ENCODE results near the gene ARHGAP10. TPM values are rescaled to one million over a fixed set of nuclear protein-coding genes. Genes with fewer than 3 reads are reported as not detected.

The ARHGAP10 gene
- total RNA-seq, 2 experiments from 2014 or later = 3.6 to 3.8 TPM

- Mint-ChIP-seq H3K4me3 (no peak overlapping the region), H3K9me3 (peaks cover 7% of the 10 kb centered on the region), H3K27ac (no peak overlapping the region), H3K27me3 (ENCODE audit: low read depth) (no peaks in the 10 kb centered on the region), H3K36me3 (ENCODE audit: low read depth) (peaks cover 5% of the 10 kb centered on the region), H3K4me1 (ENCODE audit: low read depth) (no peaks in the 10 kb centered on the region)
- intact Hi-C loops (cut with micrococcal nuclease) = no loop called here
- no peak for DNase-seq
- CTCF ChIA-PET = interaction anchor here (0.7 kb wide), 1 partner anchor 18 kb away, joined by 3 read pairs; no protein-coding TSS in a partner anchor
These were observed 272.5 kb downstream of the ARHGAP10 start for GRCh38 chr4:148004228-148004857.

GRCh38 chr4:148006001-148006400 is 274.1 kb downstream of the ARHGAP10 start:
- CTCF ChIA-PET = no interaction called here
- no peak for DNase-seq

GRCh38 chr4:148007314-148007760 is 275.4 kb downstream of the ARHGAP10 start:
- no peak for DNase-seq

More at GRCh38 chr4:148006001-148006400, 274.1 kb downstream of the ARHGAP10 start:
- H3K4me1 Mint-ChIP-seq (ENCODE audit: low read depth) = no peaks in the 10 kb centered on the region
- no peaks in the 10 kb centered on the region for H3K9me3 Mint-ChIP-seq
- intact Hi-C loops (cut with micrococcal nuclease) = no loop called here
- H3K36me3 Mint-ChIP-seq (ENCODE audit: low read depth) = no peaks in the 10 kb centered on the region
- no peak overlapping the region for H3K4me3 Mint-ChIP-seq
- H3K27me3 Mint-ChIP-seq (ENCODE audit: low read depth) = no peaks in the 10 kb centered on the region
- no peak overlapping the region for H3K27ac Mint-ChIP-seq

GRCh38 chr4:148007792-148008191 is 275.9 kb downstream of the ARHGAP10 start:
- DNase-seq = no peak
- intact Hi-C loops (cut with micrococcal nuclease) = no loop called here
- Mint-ChIP-seq H3K9me3 (peaks cover 2% of the 10 kb centered on the region), H3K27me3 (ENCODE audit: low read depth) (no peaks in the 10 kb centered on the region), H3K4me1 (ENCODE audit: low read depth) (no peaks in the 10 kb centered on the region), H3K27ac (no peak overlapping the region), H3K4me3 (no peak overlapping the region), H3K36me3 (ENCODE audit: low read depth) (peaks cover 2% of the 10 kb centered on the region)
- CTCF ChIA-PET = interaction anchor here (0.6 to 1.1 kb wide), 2 partner anchors 75 to 306 kb away, joined by 3 read pairs; no protein-coding TSS in a partner anchor

More at GRCh38 chr4:148007314-148007760, 275.4 kb downstream of the ARHGAP10 start:
- CTCF ChIA-PET = interaction anchor here (1.1 kb wide), 1 partner anchor 74 kb away, joined by 3 read pairs; no protein-coding TSS in a partner anchor
- intact Hi-C loops (cut with micrococcal nuclease) = no loop called here
- no peaks in the 10 kb centered on the region for H3K27me3 Mint-ChIP-seq (ENCODE audit: low read depth)
- H3K4me1 Mint-ChIP-seq (ENCODE audit: low read depth) = no peaks in the 10 kb centered on the region
- peaks cover 2% of the 10 kb centered on the region for H3K36me3 Mint-ChIP-seq (ENCODE audit: low read depth)
- H3K4me3 Mint-ChIP-seq = no peak overlapping the region
- no peak overlapping the region for H3K27ac Mint-ChIP-seq
- H3K9me3 Mint-ChIP-seq = peaks cover 2% of the 10 kb centered on the region

GRCh38 chr4:148015058-148015457 is 283.2 kb downstream of the ARHGAP10 start:
- Mint-ChIP-seq H3K4me1 (ENCODE audit: low read depth) (no peaks in the 10 kb centered on the region), H3K4me3 (no peak overlapping the region), H3K27me3 (ENCODE audit: low read depth) (no peaks in the 10 kb centered on the region), H3K9me3 (peaks cover 2% of the 10 kb centered on the region), H3K36me3 (ENCODE audit: low read depth) (peaks cover 2% of the 10 kb centered on the region), H3K27ac (no peak overlapping the region)
- intact Hi-C loops (cut with micrococcal nuclease) = no loop called here
- CTCF ChIA-PET = interaction anchor here (0.6 kb wide), 1 partner anchor 33 kb away, joined by 3 read pairs; no protein-coding TSS in a partner anchor
- DNase-seq = no peak

- H3K27ac Mint-ChIP-seq = no peak overlapping the region
- intact Hi-C loops (cut with micrococcal nuclease) = no loop called here
- CTCF ChIA-PET = interaction anchor here (0.6 kb wide), 1 partner anchor 33 kb away, joined by 3 read pairs; no protein-coding TSS in a partner anchor
- H3K9me3 Mint-ChIP-seq = peaks cover 2% of the 10 kb centered on the region
- peaks cover 2% of the 10 kb centered on the region for H3K36me3 Mint-ChIP-seq (ENCODE audit: low read depth)
- no peak for DNase-seq
- no peak overlapping the region for H3K4me3 Mint-ChIP-seq
- H3K27me3 Mint-ChIP-seq (ENCODE audit: low read depth) = no peaks in the 10 kb centered on the region
- no peaks in the 10 kb centered on the region for H3K4me1 Mint-ChIP-seq (ENCODE audit: low read depth)
These were observed 283.6 kb downstream of the ARHGAP10 start for GRCh38 chr4:148015468-148015867.

GRCh38 chr4:148016063-148016637 is 284.3 kb downstream of the ARHGAP10 start:
- peaks cover 2% of the 10 kb centered on the region for H3K9me3 Mint-ChIP-seq
- H3K27me3 Mint-ChIP-seq (ENCODE audit: low read depth) = no peaks in the 10 kb centered on the region

GRCh38 chr4:148017801-148018200 is 285.9 kb downstream of the ARHGAP10 start:
- intact Hi-C loops (cut with micrococcal nuclease) = no loop called here
- Mint-ChIP-seq H3K36me3 (ENCODE audit: low read depth) (no peaks in the 10 kb centered on the region), H3K4me1 (ENCODE audit: low read depth) (no peaks in the 10 kb centered on the region), H3K27me3 (ENCODE audit: low read depth) (no peaks in the 10 kb centered on the region), H3K27ac (no peak overlapping the region), H3K4me3 (no peak overlapping the region), H3K9me3 (no peaks in the 10 kb centered on the region)
- CTCF ChIA-PET = no interaction called here
- DNase-seq = no peak

More at GRCh38 chr4:148016063-148016637, 284.3 kb downstream of the ARHGAP10 start:
- DNase-seq = no peak
- no peak overlapping the region for H3K27ac Mint-ChIP-seq
- H3K4me3 Mint-ChIP-seq = no peak overlapping the region
- H3K4me1 Mint-ChIP-seq (ENCODE audit: low read depth) = no peaks in the 10 kb centered on the region
- intact Hi-C loops (cut with micrococcal nuclease) = no loop called here
- CTCF ChIA-PET = interaction anchor here (0.6 kb wide), 1 partner anchor 27 kb away, joined by 4 read pairs; no protein-coding TSS in a partner anchor
- H3K36me3 Mint-ChIP-seq (ENCODE audit: low read depth) = peaks cover 2% of the 10 kb centered on the region

GRCh38 chr4:148021686-148022085 is 289.8 kb downstream of the ARHGAP10 start:
- no peak for DNase-seq
- Mint-ChIP-seq H3K27ac (no peak overlapping the region), H3K27me3 (ENCODE audit: low read depth) (no peaks in the 10 kb centered on the region), H3K9me3 (no peaks in the 10 kb centered on the region), H3K4me3 (no peak overlapping the region), H3K36me3 (ENCODE audit: low read depth) (no peaks in the 10 kb centered on the region), H3K4me1 (ENCODE audit: low read depth) (no peaks in the 10 kb centered on the region)
- CTCF ChIA-PET = interaction anchor here (1.0 to 1.2 kb wide), 2 partner anchors 154 to 990 kb away, joined by 3 read pairs; no protein-coding TSS in a partner anchor
- intact Hi-C loops (cut with micrococcal nuclease) = loop anchor here (5.0 kb wide), 2 partner anchors 1011 to 1241 kb away; no protein-coding TSS in a partner anchor

- Mint-ChIP-seq H3K9me3 (peaks cover under 1% of the 10 kb centered on the region), H3K27me3 (ENCODE audit: low read depth) (no peaks in the 10 kb centered on the region), H3K27ac (no peak overlapping the region), H3K4me1 (ENCODE audit: low read depth) (no peaks in the 10 kb centered on the region), H3K4me3 (no peak overlapping the region), H3K36me3 (ENCODE audit: low read depth) (peaks cover under 1% of the 10 kb centered on the region)
- DNase-seq = no peak
- CTCF ChIA-PET = interaction anchor here (0.8 kb wide), 1 partner anchor 219 kb away, joined by 9 read pairs; no protein-coding TSS in a partner anchor
- intact Hi-C loops (cut with micrococcal nuclease) = loop anchor here (5.0 kb wide), 2 partner anchors 1009 to 1239 kb away; no protein-coding TSS in a partner anchor
These were observed 291.1 kb downstream of the ARHGAP10 start for GRCh38 chr4:148022975-148023374.

- H3K36me3 Mint-ChIP-seq (ENCODE audit: low read depth) = peaks cover 4% of the 10 kb centered on the region
These were observed 291.8 kb downstream of the ARHGAP10 start for GRCh38 chr4:148023512-148024181.

GRCh38 chr4:148025981-148026380 is 294.1 kb downstream of the ARHGAP10 start:
- no peaks in the 10 kb centered on the region for H3K27me3 Mint-ChIP-seq (ENCODE audit: low read depth)
- no peak overlapping the region for H3K27ac Mint-ChIP-seq
- no peak overlapping the region for H3K4me3 Mint-ChIP-seq
- peaks cover 10% of the 10 kb centered on the region for H3K9me3 Mint-ChIP-seq
- intact Hi-C loops (cut with micrococcal nuclease) = no loop called here
- CTCF ChIA-PET = no interaction called here
- DNase-seq = no peak
- no peaks in the 10 kb centered on the region for H3K4me1 Mint-ChIP-seq (ENCODE audit: low read depth)
- H3K36me3 Mint-ChIP-seq (ENCODE audit: low read depth) = peaks cover 5% of the 10 kb centered on the region

More at GRCh38 chr4:148023512-148024181, 291.8 kb downstream of the ARHGAP10 start:
- no peak overlapping the region for H3K27ac Mint-ChIP-seq
- no peak overlapping the region for H3K4me3 Mint-ChIP-seq
- H3K9me3 Mint-ChIP-seq = peaks cover 7% of the 10 kb centered on the region
- CTCF ChIA-PET = interaction anchor here (0.8 kb wide), 1 partner anchor 219 kb away, joined by 9 read pairs; no protein-coding TSS in a partner anchor
- no peaks in the 10 kb centered on the region for H3K27me3 Mint-ChIP-seq (ENCODE audit: low read depth)
- H3K4me1 Mint-ChIP-seq (ENCODE audit: low read depth) = no peaks in the 10 kb centered on the region
- no peak for DNase-seq
- intact Hi-C loops (cut with micrococcal nuclease) = loop anchor here (5.0 kb wide), 2 partner anchors 1009 to 1239 kb away; no protein-coding TSS in a partner anchor
